Endothelial cell of umbilical vein (primary cell): ENCODE results near the gene YIPF7. TPM values are rescaled to one million over a fixed set of nuclear protein-coding genes. Genes with fewer than 3 reads are reported as not detected.

ENCODE experiments used
- BruUV-seq: library from RNA; stranded (reverse); fragments of 400-500 nt; replicated peaks from 2 replicates; lab custom pipeline; 2021; lab: Mats Ljungman, UMichigan
- CTCF ChIA-PET: fragments of 300-600, 350-600 bp; sonication (Branson Sonifier 250); formaldehyde crosslinking; loops from one replicate; lab custom pipeline; 2021; ENCODE audit warnings: antibody characterized with exemption, inconsistent platforms; lab: Charles Lee
- POLR2A ChIA-PET: fragments of 300-600, 350-600 bp; sonication (Branson Sonifier 250); formaldehyde crosslinking; loops from one replicate; lab custom pipeline; 2021; ENCODE audit warnings: antibody characterized with exemption, inconsistent platforms; lab: Charles Lee
- DNase-seq: peaks from one replicate; pipeline ENCODE4 v3.0.0-alpha.2; 2011; ENCODE audit warnings: low read depth, low spot score
- FAIRE-seq: peaks from 2 replicates; lab custom pipeline; 2011; peaks lifted over from hg19 to GRCh38; lab: Jason Lieb, UNC
- H2AFZ ChIP-seq: 2 replicates; pipeline ENCODE4 v1.6.0; 2012; ENCODE audit warnings: low read depth, low read length, control low read depth, inconsistent platforms
- H3K27ac ChIP-seq: 2 replicates; pipeline ENCODE4 v1.5.1; 2011; ENCODE audit warnings: low read depth, mild to moderate bottlenecking, control low read depth, low read length, moderate library complexity; ENCODE audit not compliant: insufficient read depth
- H3K27me3 ChIP-seq, 2 experiments: 2 replicates each; pipeline versions ENCODE4 v1.6.0 to v1.6.1; 2011; ENCODE audit warnings: low read length in 2 of 2, mixed read lengths in 1 of 2; ENCODE audit not compliant: control insufficient read depth in 2 of 2, insufficient read depth in 2 of 2
- H3K36me3 ChIP-seq, 2 experiments: 2 replicates in 1 of 2; 3 replicates in 1 of 2; pipeline ENCODE4 v1.5.1; 2011; ENCODE audit warnings: low read length in 2 of 2, mild to moderate bottlenecking in 1 of 2, moderate library complexity in 1 of 2; ENCODE audit not compliant: control insufficient read depth in 2 of 2, insufficient read depth in 2 of 2; ENCODE audit errors: extremely low read depth in 1 of 2
- H3K4me1 ChIP-seq: 3 replicates; pipeline ENCODE4 v1.5.1; 2011; ENCODE audit warnings: mild to moderate bottlenecking, low read length; ENCODE audit not compliant: control insufficient read depth, insufficient read depth; ENCODE audit errors: extremely low read depth
- H3K4me2 ChIP-seq: 2 replicates; pipeline ENCODE4 v1.6.1; 2011; ENCODE audit warnings: low read length, control low read depth, mixed read lengths; ENCODE audit not compliant: insufficient read depth
- H3K4me3 ChIP-seq, 3 experiments: fragments of 200-600 bp in 1 of 3; sonication (generic), shearing (Covaris generic) in 1 of 3; replicated peaks in 1 of 3; 2 replicates each; pipeline ENCODE4 v1.5.1; 2011 to 2016; ENCODE audit warnings: control low read depth in 3 of 3, low read length in 3 of 3, mild to moderate bottlenecking in 2 of 3, inconsistent platforms in 1 of 3, low read depth in 1 of 3, moderate library complexity in 1 of 3; ENCODE audit not compliant: insufficient read depth in 1 of 3
- H3K79me2 ChIP-seq: 2 replicates; pipeline ENCODE4 v1.6.0; 2012; ENCODE audit warnings: low read length, inconsistent platforms; ENCODE audit not compliant: control insufficient read depth, insufficient read depth
- H3K9ac ChIP-seq: replicated peaks from 2 replicates; pipeline ENCODE3; 2011; ENCODE audit warnings: low read length, control low read depth; ENCODE audit not compliant: insufficient read depth; ENCODE audit errors: extremely low read depth
- H3K9me1 ChIP-seq: replicated peaks from 3 replicates; pipeline ENCODE4 v1.6.0; 2011; ENCODE audit warnings: mild to moderate bottlenecking, low read length; ENCODE audit not compliant: control insufficient read depth, insufficient read depth; ENCODE audit errors: extremely low read depth
- H3K9me3 ChIP-seq: replicated peaks from 2 replicates; pipeline ENCODE4 v1.5.1; 2012; ENCODE audit warnings: low read length, inconsistent platforms; ENCODE audit not compliant: control insufficient read depth, insufficient read depth
- H4K20me1 ChIP-seq: replicated peaks from 2 replicates; pipeline ENCODE3; 2011; ENCODE audit warnings: mild to moderate bottlenecking, low read length; ENCODE audit not compliant: control insufficient read depth, insufficient read depth; ENCODE audit errors: extremely low read depth
- EZH2 ChIP-seq: IDR thresholded peaks from 2 replicates; pipeline ENCODE4 v1.6.1; 2012; ENCODE audit warnings: borderline replicate concordance, low read depth, mild to moderate bottlenecking, moderate library complexity, low read length, inconsistent platforms; ENCODE audit not compliant: severe bottlenecking
- FOS ChIP-seq: IDR thresholded peaks from 2 replicates; pipeline ENCODE4 v1.6.1; 2011; ENCODE audit warnings: mild to moderate bottlenecking, low read length, moderate library complexity, borderline replicate concordance; ENCODE audit not compliant: insufficient read depth
- GATA2 ChIP-seq: IDR thresholded peaks from 2 replicates; pipeline ENCODE4 v1.7.0; 2011; ENCODE audit warnings: low read depth, mild to moderate bottlenecking, moderate library complexity, mixed read lengths, low read length; ENCODE audit not compliant: insufficient read length, insufficient read depth
- JUN ChIP-seq: IDR thresholded peaks from 2 replicates; pipeline ENCODE4 v1.6.1; 2011; ENCODE audit warnings: borderline replicate concordance, low read depth; ENCODE audit not compliant: insufficient read length, insufficient read depth
- MYC ChIP-seq: IDR thresholded peaks from one replicate; pipeline ENCODE4 v1.6.1; 2011; ENCODE audit warnings: mild to moderate bottlenecking, low read depth, low read length
- POLR2A ChIP-seq: IDR thresholded peaks from 2 replicates; pipeline ENCODE4 v1.6.1; 2012; ENCODE audit warnings: low read depth, mild to moderate bottlenecking, control low read depth, low read length
- POLR2AphosphoS5 ChIP-seq: IDR thresholded peaks from 2 replicates; pipeline ENCODE4 v1.6.1; 2012; ENCODE audit warnings: low read depth, mild to moderate bottlenecking, control low read depth, low read length, moderate library complexity; ENCODE audit not compliant: insufficient read depth
- dilution Hi-C: fragments of 300-500 bp; cut with MboI; formaldehyde crosslinking; loops from one replicate; pipeline ENCODE4 v1.15.0; 2019; ENCODE audit warnings: low sequenced_read_pairs; ENCODE audit not compliant: extremely low pct_ligation_motif_present
- intact Hi-C: fragments of 100-400 bp; cut with micrococcal nuclease; formaldehyde crosslinking; loops from one replicate; pipeline ENCODE4 v1.10.0; 2022
- polyA plus RNA-seq, 4 experiments: library from polyadenylated mRNA; depleted of rRNA in 3 of 4; stranded (reverse) in 3 of 4; unstranded in 1 of 4; fragments of >200 nt; gene quantifications; 2 replicates each; pipeline versions ENCODE4 v1.2.1 to v1.2.3, GENCODE V29; 2011 to 2012; ENCODE audit warnings: missing spikeins in 1 of 4
- total RNA-seq: library from RNA; stranded (reverse); gene quantifications from 2 replicates; pipeline ENCODE4 v1.2.3, GENCODE V29; 2021
- TF ChIP-seq, protein P1 (sequence below), 2 donors: IDR thresholded peaks; 1 replicate in 1 of 2; 2 replicates in 1 of 2; pipeline ENCODE4 v1.5.1; 2011; ENCODE audit warnings: low read length in 2 of 2, mild to moderate bottlenecking in 2 of 2, moderate library complexity in 2 of 2, control low read depth in 1 of 2, inconsistent platforms in 1 of 2, low read depth in 1 of 2; ENCODE audit not compliant: insufficient read depth in 1 of 2; ENCODE audit errors: extremely low read depth in 1 of 2
- TF ChIP-seq, protein P2 (sequence below): IDR thresholded peaks from 2 replicates; pipeline ENCODE4 v1.6.1; 2011; ENCODE audit not compliant: insufficient read depth, insufficient read length

Gene YIPF7
- total and polyA plus RNA-seq, 2 donors (not counting 3 experiments of a cell fraction or from before 2014, with no cell fraction given): not detected

DNA sequence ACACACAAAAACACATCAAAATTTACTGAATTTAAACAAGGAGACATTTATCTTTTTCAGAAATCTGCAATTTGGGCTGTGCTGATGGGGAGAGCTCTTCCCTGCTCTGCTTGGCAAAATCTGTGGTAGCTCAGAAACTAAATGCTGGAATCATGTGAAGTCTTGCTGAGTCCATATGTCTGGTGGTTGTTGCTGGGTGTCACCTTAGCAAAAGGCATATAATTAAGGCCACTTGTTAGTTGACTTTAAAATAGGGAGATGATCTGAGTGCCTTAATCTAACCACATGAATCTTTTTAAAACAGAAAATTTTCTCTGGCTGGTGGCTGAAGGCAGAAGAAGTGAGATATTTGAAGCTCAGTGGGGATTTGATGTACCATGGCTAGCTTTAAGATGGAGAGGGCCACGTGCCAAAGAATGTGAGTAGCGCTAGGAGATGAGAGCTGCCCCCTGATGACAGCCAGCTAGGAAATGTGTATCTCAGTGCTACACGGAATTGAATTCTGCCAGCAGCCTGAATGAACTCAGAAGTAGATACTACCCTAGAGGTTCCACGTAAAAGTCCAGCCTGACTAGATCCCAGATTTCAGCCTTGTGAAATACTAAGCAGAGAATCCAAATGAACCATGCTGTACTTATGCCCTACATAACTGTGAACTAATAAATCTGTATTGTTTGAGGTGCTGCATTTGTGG lies 19.2 kb upstream of the YIPF7 start:
- intact Hi-C loops (no loop called here), dilution Hi-C loops (no loop called here)
- no peak for FAIRE-seq
- no peaks in the 10 kb centered on the region for H4K20me1 ChIP-seq
- no peak overlapping the region for H3K27ac ChIP-seq
- no peaks in the 10 kb centered on the region for H3K36me3 ChIP-seq
- H3K4me2 ChIP-seq: no peak overlapping the region
- DNase-seq: no peak
- no peaks in the 10 kb centered on the region for H3K9me3 ChIP-seq
- ChIA-PET POLR2A (no interaction called here), CTCF (no interaction called here)
- H3K9me1 ChIP-seq: no peaks in the 10 kb centered on the region
- H3K79me2 ChIP-seq: no peaks in the 10 kb centered on the region
- no peak for TF ChIP-seq GATA2
- TF ChIP-seq FOS: no peak
- no peak for TF ChIP-seq POLR2A
- TF ChIP-seq POLR2AphosphoS5: no peak
- TF ChIP-seq, protein P1, sequence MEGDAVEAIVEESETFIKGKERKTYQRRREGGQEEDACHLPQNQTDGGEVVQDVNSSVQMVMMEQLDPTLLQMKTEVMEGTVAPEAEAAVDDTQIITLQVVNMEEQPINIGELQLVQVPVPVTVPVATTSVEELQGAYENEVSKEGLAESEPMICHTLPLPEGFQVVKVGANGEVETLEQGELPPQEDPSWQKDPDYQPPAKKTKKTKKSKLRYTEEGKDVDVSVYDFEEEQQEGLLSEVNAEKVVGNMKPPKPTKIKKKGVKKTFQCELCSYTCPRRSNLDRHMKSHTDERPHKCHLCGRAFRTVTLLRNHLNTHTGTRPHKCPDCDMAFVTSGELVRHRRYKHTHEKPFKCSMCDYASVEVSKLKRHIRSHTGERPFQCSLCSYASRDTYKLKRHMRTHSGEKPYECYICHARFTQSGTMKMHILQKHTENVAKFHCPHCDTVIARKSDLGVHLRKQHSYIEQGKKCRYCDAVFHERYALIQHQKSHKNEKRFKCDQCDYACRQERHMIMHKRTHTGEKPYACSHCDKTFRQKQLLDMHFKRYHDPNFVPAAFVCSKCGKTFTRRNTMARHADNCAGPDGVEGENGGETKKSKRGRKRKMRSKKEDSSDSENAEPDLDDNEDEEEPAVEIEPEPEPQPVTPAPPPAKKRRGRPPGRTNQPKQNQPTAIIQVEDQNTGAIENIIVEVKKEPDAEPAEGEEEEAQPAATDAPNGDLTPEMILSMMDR (IDR thresholded peaks at IDR 0.05; ENCODE audit: extremely low read depth in 1 of 2, insufficient read depth in 1 of 2, low read depth in 1 of 2, low read length in 2 of 2): no peak
- TF ChIP-seq JUN: no peak
- TF ChIP-seq, protein P2, sequence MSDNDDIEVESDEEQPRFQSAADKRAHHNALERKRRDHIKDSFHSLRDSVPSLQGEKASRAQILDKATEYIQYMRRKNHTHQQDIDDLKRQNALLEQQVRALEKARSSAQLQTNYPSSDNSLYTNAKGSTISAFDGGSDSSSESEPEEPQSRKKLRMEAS: no peak
- TF ChIP-seq MYC: no peak
- no peak for TF ChIP-seq EZH2
- H2AFZ ChIP-seq: no peak overlapping the region
- no peak overlapping the region for H3K9ac ChIP-seq
- BruUV-seq: no TSS peak
- H3K4me1 ChIP-seq: no peaks in the 10 kb centered on the region
- peaks cover 2 to 3% of the 10 kb centered on the region in 2 experiments for H3K27me3 ChIP-seq
- H3K4me3 ChIP-seq: no peak overlapping the region
